Thyroid gland (tissue), 4 donors: Measurements from ENCODE around the gene MAD2L2. TPM values are rescaled to one million over a fixed set of nuclear protein-coding genes. Genes with fewer than 3 reads are reported as not detected.

Source experiments
- DNase-seq, 2 donors: peaks; one replicate each; pipeline ENCODE4 v3.0.0-alpha.2; 2019
- H3K27ac ChIP-seq, 3 donors: fragments of 200-600 bp; sonication (generic); 1 replicate in 2 of 3; 2 replicates in 1 of 3; pipeline ENCODE4 v1.5.1; 2016 to 2019; ENCODE audit warnings: mild to moderate bottlenecking in 1 of 3, moderate library complexity in 1 of 3
- H3K27me3 ChIP-seq: fragments of 200-600 bp; sonication (generic); one replicate; pipeline ENCODE4 v1.5.1; 2019
- H3K36me3 ChIP-seq, 2 donors: fragments of 200-600 bp; sonication (generic); one replicate each; pipeline ENCODE4 v1.5.1; 2016 to 2019
- H3K4me1 ChIP-seq, 2 donors: fragments of 200-600 bp; sonication (generic); one replicate each; pipeline ENCODE4 v1.5.1; 2017 to 2019
- H3K4me3 ChIP-seq, 3 donors: fragments of 200-600 bp; sonication (generic); replicated peaks in 1 of 3; 1 replicate in 2 of 3; 2 replicates in 1 of 3; pipeline ENCODE4 v1.5.1; 2016; ENCODE audit warnings: mild to moderate bottlenecking in 1 of 3
- H3K9me3 ChIP-seq: fragments of 200-600 bp; sonication (generic); one replicate; pipeline ENCODE4 v1.5.1; 2017
- CTCF ChIP-seq, 6 experiments: fragments of 200-600 bp in 3 of 6; fragments of 450-650 bp in 3 of 6; sonication (generic) in 3 of 6; IDR thresholded peaks; one replicate each; pipeline ENCODE4 v1.5.1; 2016 to 2019; ENCODE audit warnings: antibody characterized with exemption in 6 of 6, mild to moderate bottlenecking in 2 of 6, inconsistent platforms in 1 of 6, moderate library complexity in 1 of 6
- POLR2A ChIP-seq, 2 donors: fragments of 450-650 bp; IDR thresholded peaks; one replicate each; pipeline ENCODE4 v1.6.1; 2017; ENCODE audit warnings: antibody characterized with exemption in 2 of 2, mild to moderate bottlenecking in 2 of 2, moderate library complexity in 1 of 2
- WGBS, 2 donors: methylation state at CpG; one replicate each; pipeline ENCODE4 v1.1.5; 2017; 5-methylcytosine and 5-hydroxymethylcytosine counted together
- intact Hi-C: fragments of 100-400 bp; cut with DNase I; formaldehyde crosslinking; loops from one replicate; pipeline ENCODE4 v1.15.1; 2023
- total RNA-seq, 4 donors: library from RNA; depleted of rRNA; stranded (reverse); fragments of >200 nt; gene quantifications; one replicate each; pipeline ENCODE4 v1.2.3, GENCODE V29; 2016

The MAD2L2 gene
- total RNA-seq, 4 donors from 2014 or later, result 12.0 to 43.9 (median 21.5) TPM

DNA sequence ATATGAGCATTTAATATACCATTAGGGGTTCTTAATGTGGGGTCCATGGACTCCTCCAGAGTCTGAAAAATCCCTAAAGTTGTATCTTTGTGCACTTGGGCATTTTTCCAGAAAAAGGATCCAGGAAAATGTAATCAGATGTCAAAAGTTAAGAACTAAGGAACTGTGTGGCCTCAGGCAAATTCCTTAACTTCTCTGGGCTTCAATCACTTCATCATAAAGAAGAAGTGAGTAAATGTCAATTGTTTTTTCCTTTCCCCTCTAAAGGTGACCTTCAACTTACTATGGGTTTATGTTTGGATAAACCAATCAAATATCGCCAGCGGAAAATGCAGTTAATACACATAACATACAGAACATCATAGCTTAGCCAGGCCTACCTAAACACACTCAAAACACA is 2.5 kb downstream of the MAD2L2 start:
- intact Hi-C loops, result no loop called here
- H3K4me3 ChIP-seq, result no peak overlapping the region
- H3K9me3 ChIP-seq, result no peaks in the 10 kb centered on the region
- peaks cover 9 to 15% of the 10 kb centered on the region in 2 donors for H3K36me3 ChIP-seq
- WGBS, 2 donors, result 95 to 97% methylated on average over 2 of the region's 2 CpGs
- H3K4me1 ChIP-seq, result peaks cover 7 to 10% of the 10 kb centered on the region in 2 donors
- no peak overlapping the region for H3K27ac ChIP-seq
- no peaks in the 10 kb centered on the region for H3K27me3 ChIP-seq
- TF ChIP-seq POLR2A (IDR thresholded peaks at IDR 0.05) (no peak), CTCF (IDR thresholded peaks at IDR 0.05) (no peak)
- DNase-seq, result no peak

DNA sequence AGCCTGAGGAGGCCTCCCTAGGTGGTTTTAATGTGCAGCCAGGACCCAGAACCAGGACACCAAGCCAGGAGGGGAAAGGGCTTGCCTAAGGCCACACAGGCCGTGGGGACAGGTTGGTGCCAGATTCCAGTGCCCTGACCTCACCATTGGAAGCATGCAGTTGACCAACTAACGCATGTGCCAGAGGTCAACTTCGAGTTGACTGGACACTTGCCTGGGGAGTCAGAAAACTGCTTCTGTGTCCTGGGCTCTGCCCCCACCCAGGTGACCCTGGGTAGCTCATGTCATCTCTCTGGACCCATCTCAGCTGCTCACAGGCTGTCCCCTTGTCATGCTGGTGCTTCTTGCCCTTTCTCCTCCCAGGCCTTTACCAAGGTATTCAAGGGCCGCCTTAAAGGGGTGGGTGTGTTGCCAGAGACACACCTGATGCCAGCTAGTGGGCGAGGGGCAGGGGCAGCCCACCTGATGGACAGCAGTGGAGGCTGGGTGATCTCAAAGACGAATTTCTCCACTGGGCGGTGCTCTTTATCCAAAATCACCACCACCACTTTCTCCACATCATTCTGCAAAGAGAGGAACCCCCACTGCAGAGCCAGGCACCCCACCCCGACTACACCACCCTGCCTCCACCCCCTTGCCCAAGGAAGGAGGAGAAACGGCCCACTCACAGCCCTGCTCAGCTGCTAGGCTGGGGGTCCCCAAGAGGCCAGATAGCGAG is 4.4 kb downstream of the MAD2L2 start:
- peaks cover 6 to 7% of the 10 kb centered on the region in 2 donors for H3K4me1 ChIP-seq
- DNase-seq, result no peak
- no peak overlapping the region for H3K4me3 ChIP-seq
- TF ChIP-seq CTCF (IDR thresholded peaks at IDR 0.05) (no peak), POLR2A (IDR thresholded peaks at IDR 0.05) (no peak)
- no peaks in the 10 kb centered on the region for H3K9me3 ChIP-seq
- 89 to 91% methylated on average over 8 of the region's 10 CpGs for WGBS, 2 donors
- no peak overlapping the region for H3K27ac ChIP-seq
- peaks cover 9 to 15% of the 10 kb centered on the region in 2 donors for H3K36me3 ChIP-seq
- intact Hi-C loops, result no loop called here
- H3K27me3 ChIP-seq, result no peaks in the 10 kb centered on the region

- Histone ChIP-seq H3K36me3 (peaks cover 9 to 15% of the 10 kb centered on the region in 2 donors), H3K4me3 (no peak overlapping the region), H3K27ac (no peak overlapping the region), H3K4me1 (peaks cover 3 to 5% of the 10 kb centered on the region in 2 donors), H3K9me3 (no peaks in the 10 kb centered on the region), H3K27me3 (no peaks in the 10 kb centered on the region)
- intact Hi-C loops, result no loop called here
- WGBS, 2 donors, result 87 to 96% methylated on average over 4 to 7 of the region's 10 CpGs
- TF ChIP-seq CTCF (IDR thresholded peaks at IDR 0.05) (no peak), POLR2A (IDR thresholded peaks at IDR 0.05) (no peak)
- DNase-seq, result no peak
Measured at GRCh38 chr1:11675325-11675724, 5.6 kb downstream of the MAD2L2 start.

DNA sequence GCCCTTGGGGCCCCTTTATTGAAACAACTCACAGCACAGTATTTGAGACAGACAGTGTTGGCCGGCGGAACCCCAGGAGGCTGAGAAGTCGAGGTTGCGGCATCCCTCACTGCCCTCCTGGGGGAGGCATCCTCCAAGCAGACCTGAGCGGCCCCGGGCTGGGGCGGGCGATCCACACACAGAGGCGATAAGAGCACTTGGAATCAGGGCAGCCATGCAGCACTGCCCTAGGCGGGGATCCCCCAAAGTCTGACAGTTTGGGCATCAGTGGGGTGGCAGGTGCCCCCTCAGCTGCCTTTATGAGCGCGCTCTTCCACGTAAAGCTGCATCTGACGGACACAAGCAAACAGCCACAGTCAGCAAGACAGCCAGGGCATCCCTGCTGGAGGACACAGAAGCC is 6.5 kb downstream of the MAD2L2 start:
- no peaks in the 10 kb centered on the region for H3K27me3 ChIP-seq
- peaks cover 9 to 15% of the 10 kb centered on the region in 2 donors for H3K36me3 ChIP-seq
- H3K27ac ChIP-seq, result no peak overlapping the region
- H3K4me3 ChIP-seq, result no peak overlapping the region
- WGBS, 2 donors, result 95 to 97% methylated on average over 6 to 8 of the region's 14 CpGs
- intact Hi-C loops, result no loop called here
- TF ChIP-seq POLR2A (IDR thresholded peaks at IDR 0.05) (no peak), CTCF (IDR thresholded peaks at IDR 0.05) (no peak)
- H3K9me3 ChIP-seq, result no peaks in the 10 kb centered on the region
- DNase-seq, result no peak
- no peaks in the 10 kb centered on the region for H3K4me1 ChIP-seq

DNA sequence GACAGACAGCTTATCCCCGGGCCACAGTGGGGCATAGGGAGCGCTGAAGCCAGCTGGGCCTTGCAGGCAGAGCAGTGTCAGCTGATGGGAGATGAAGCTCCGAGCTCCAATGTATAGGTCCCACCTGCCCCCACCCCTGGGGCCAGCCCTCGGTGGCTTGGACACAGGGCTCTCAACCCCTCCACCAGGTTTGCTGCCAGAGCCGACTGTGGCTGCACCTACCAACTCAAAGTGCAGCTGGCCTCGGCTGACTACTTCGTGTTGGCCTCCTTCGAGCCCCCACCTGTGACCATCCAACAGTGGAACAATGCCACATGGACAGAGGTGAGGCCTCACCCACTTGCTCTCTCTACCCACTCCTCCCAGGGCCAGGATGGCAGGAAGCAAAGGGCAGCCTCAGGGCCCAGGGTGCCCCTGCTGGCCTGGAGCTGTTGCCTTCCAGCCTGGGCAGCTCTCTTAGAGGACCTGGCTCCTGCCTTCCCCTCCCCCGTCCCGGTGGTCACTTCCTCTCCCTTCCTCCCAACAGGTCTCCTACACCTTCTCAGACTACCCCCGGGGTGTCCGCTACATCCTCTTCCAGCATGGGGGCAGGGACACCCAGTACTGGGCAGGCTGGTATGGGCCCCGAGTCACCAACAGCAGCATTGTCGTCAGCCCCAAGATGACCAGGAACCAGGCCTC is 7.7 kb downstream of the MAD2L2 start:
- WGBS, 2 donors, result 94 to 96% methylated on average over 9 to 12 of the region's 14 CpGs
- Histone ChIP-seq H3K27me3 (no peaks in the 10 kb centered on the region), H3K4me1 (no peaks in the 10 kb centered on the region), H3K4me3 (no peak overlapping the region), H3K27ac (no peak overlapping the region), H3K9me3 (no peaks in the 10 kb centered on the region), H3K36me3 (peaks cover 9 to 15% of the 10 kb centered on the region in 2 donors)
- TF ChIP-seq POLR2A (IDR thresholded peaks at IDR 0.05) (no peak), CTCF (IDR thresholded peaks at IDR 0.05) (no peak)
- no peak for DNase-seq
- intact Hi-C loops, result no loop called here
